HuH-7 (cell line): ENCODE measurements around the gene CEP170B.
"Not testable (repeated sequence)": the region's sequence is repeated elsewhere in the genome, so short reads cannot be mapped to it uniquely, and the experiment has no call there.

Source experiments
- DNase-seq: peaks from one replicate; pipeline ENCODE4 v3.0.0; 2011; ENCODE audit warnings: low spot score

The CEP170B gene

GRCh38 chr14:104865081-104865630 lies at the start of gene CEP170B:
Gene CEP170B (plus strand): TSS chr14:104865268. CDS start chr14:104868451, 3,183 bp downstream.
- peak; percentile 71 for DNase-seq

GRCh38 chr14:104816616-104816884 lies 48.5 kb upstream of the CEP170B start:
- DNase-seq = no peak

- DNase-seq = no peak
These were observed 46.9 kb upstream of the CEP170B start for GRCh38 chr14:104817930-104818713.

GRCh38 chr14:104818714-104819161 lies 46.3 kb upstream of the CEP170B start:
- no peak for DNase-seq

- DNase-seq = no peak
These were observed 45.7 kb upstream of the CEP170B start for GRCh38 chr14:104819361-104819781.

- DNase-seq = peak; percentile 81
These were observed 44.3 kb upstream of the CEP170B start for GRCh38 chr14:104820669-104821228.

- no peak for DNase-seq
These were observed 43.7 kb upstream of the CEP170B start for GRCh38 chr14:104821229-104821945.

GRCh38 chr14:104821971-104822608 lies 43.0 kb upstream of the CEP170B start:
- DNase-seq = no peak

GRCh38 chr14:104822821-104823615 lies 42.0 kb upstream of the CEP170B start:
- DNase-seq = no peak

- DNase-seq = no peak
These were observed 40.6 kb upstream of the CEP170B start for GRCh38 chr14:104824353-104824997.

- peak; percentile 97 for DNase-seq
These were observed 38.7 kb upstream of the CEP170B start for GRCh38 chr14:104826189-104826860.

GRCh38 chr14:104826861-104827176 lies 38.2 kb upstream of the CEP170B start:
- no peak for DNase-seq

GRCh38 chr14:104827177-104828055 lies 37.7 kb upstream of the CEP170B start:
- DNase-seq = peak; percentile 93

- no peak for DNase-seq
These were observed 34.3 kb upstream of the CEP170B start for GRCh38 chr14:104830781-104831180.

GRCh38 chr14:104836171-104836935 lies 28.7 kb upstream of the CEP170B start:
- DNase-seq = not testable (repeated sequence)

- no peak for DNase-seq
These were observed 23.3 kb upstream of the CEP170B start for GRCh38 chr14:104841730-104842129.

- no peak for DNase-seq
These were observed 22.1 kb upstream of the CEP170B start for GRCh38 chr14:104843006-104843405.

- no peak for DNase-seq
These were observed 21.4 kb upstream of the CEP170B start for GRCh38 chr14:104843442-104844305.
